Measurements from ENCODE around the gene GDF11.
"Not testable (repeated sequence)": the region's sequence is repeated elsewhere in the genome, so short reads cannot be mapped to it uniquely, and the experiment has no call there.

Gene GDF11

GRCh38 chr12:55743406-55744339 lies 751 bp downstream of the GDF11 start:
- H3K9me3 ChIP-seq (ENCODE audit: control insufficient read depth, low read length) = no peaks in the 10 kb centered on the region
- WGBS, 2 experiments = 0% methylated on average over 73 of the region's 73 CpGs
- peak overlapping the region; percentile 96 for H3K4me3 ChIP-seq (ENCODE audit: insufficient read depth, low read depth, low read length)
- H3K36me3 ChIP-seq (ENCODE audit: control insufficient read depth, insufficient read depth, low read length) = peaks cover 9% of the 10 kb centered on the region
- peaks cover 35% of the 10 kb centered on the region for H3K4me1 ChIP-seq (ENCODE audit: control insufficient read depth, insufficient read depth, low read length)
- H3K27ac ChIP-seq (ENCODE audit: insufficient read depth, low read depth, low read length, poor library complexity, severe bottlenecking) = peak overlapping the region; percentile 40
- no peaks in the 10 kb centered on the region for H3K27me3 ChIP-seq (ENCODE audit: control insufficient read depth, insufficient read depth, low read length, poor library complexity, severe bottlenecking)

GRCh38 chr12:55744340-55745030 lies 1.6 kb downstream of the GDF11 start:
- Histone ChIP-seq H3K9me3 (ENCODE audit: control insufficient read depth, low read length) (no peaks in the 10 kb centered on the region), H3K27ac (ENCODE audit: insufficient read depth, low read depth, low read length, poor library complexity, severe bottlenecking) (peak overlapping the region; percentile 82), H3K36me3 (ENCODE audit: control insufficient read depth, insufficient read depth, low read length) (peaks cover 17% of the 10 kb centered on the region), H3K4me3 (ENCODE audit: insufficient read depth, low read depth, low read length) (peak overlapping the region; percentile 96), H3K4me1 (ENCODE audit: control insufficient read depth, insufficient read depth, low read length) (peaks cover 35% of the 10 kb centered on the region), H3K27me3 (ENCODE audit: control insufficient read depth, insufficient read depth, low read length, poor library complexity, severe bottlenecking) (no peaks in the 10 kb centered on the region)
- 0% methylated on average over 10 to 11 of the region's 11 CpGs for WGBS, 2 experiments

- H3K27ac ChIP-seq (ENCODE audit: insufficient read depth, low read depth, low read length, poor library complexity, severe bottlenecking) = peak overlapping the region; percentile 82
- 0% methylated on average over 11 to 12 of the region's 13 CpGs for WGBS, 2 experiments
- H3K27me3 ChIP-seq (ENCODE audit: control insufficient read depth, insufficient read depth, low read length, poor library complexity, severe bottlenecking) = no peaks in the 10 kb centered on the region
- H3K4me3 ChIP-seq (ENCODE audit: insufficient read depth, low read depth, low read length) = peak overlapping the region; percentile 96
- peaks cover 35% of the 10 kb centered on the region for H3K4me1 ChIP-seq (ENCODE audit: control insufficient read depth, insufficient read depth, low read length)
- H3K9me3 ChIP-seq (ENCODE audit: control insufficient read depth, low read length) = no peaks in the 10 kb centered on the region
- peaks cover 26% of the 10 kb centered on the region for H3K36me3 ChIP-seq (ENCODE audit: control insufficient read depth, insufficient read depth, low read length)
Measured at GRCh38 chr12:55745361-55746173, 2.6 kb downstream of the GDF11 start.

- 19 to 30% methylated on average over 3 of the region's 3 CpGs for WGBS, 2 experiments
- H3K27ac ChIP-seq (ENCODE audit: insufficient read depth, low read depth, low read length, poor library complexity, severe bottlenecking) = peak overlapping the region; percentile 82
- H3K4me3 ChIP-seq (ENCODE audit: insufficient read depth, low read depth, low read length) = peak overlapping the region; percentile 31
- no peaks in the 10 kb centered on the region for H3K27me3 ChIP-seq (ENCODE audit: control insufficient read depth, insufficient read depth, low read length, poor library complexity, severe bottlenecking)
- no peaks in the 10 kb centered on the region for H3K9me3 ChIP-seq (ENCODE audit: control insufficient read depth, low read length)
- peaks cover 35% of the 10 kb centered on the region for H3K4me1 ChIP-seq (ENCODE audit: control insufficient read depth, insufficient read depth, low read length)
- peaks cover 34% of the 10 kb centered on the region for H3K36me3 ChIP-seq (ENCODE audit: control insufficient read depth, insufficient read depth, low read length)
Measured at GRCh38 chr12:55746174-55746912, 3.4 kb downstream of the GDF11 start.

- Histone ChIP-seq H3K27me3 (ENCODE audit: control insufficient read depth, insufficient read depth, low read length, poor library complexity, severe bottlenecking) (no peaks in the 10 kb centered on the region), H3K4me1 (ENCODE audit: control insufficient read depth, insufficient read depth, low read length) (peaks cover 32% of the 10 kb centered on the region), H3K4me3 (ENCODE audit: insufficient read depth, low read depth, low read length) (peak overlapping the region; percentile 31), H3K9me3 (ENCODE audit: control insufficient read depth, low read length) (no peaks in the 10 kb centered on the region), H3K27ac (ENCODE audit: insufficient read depth, low read depth, low read length, poor library complexity, severe bottlenecking) (no peak overlapping the region), H3K36me3 (ENCODE audit: control insufficient read depth, insufficient read depth, low read length) (peaks cover 39% of the 10 kb centered on the region)
Measured at GRCh38 chr12:55746913-55747231, 4.0 kb downstream of the GDF11 start.

- 95% methylated on average over 18 of the region's 18 CpGs for WGBS, 2 experiments
- no peak overlapping the region for H3K4me3 ChIP-seq (ENCODE audit: insufficient read depth, low read depth, low read length)
- peaks cover 54% of the 10 kb centered on the region for H3K36me3 ChIP-seq (ENCODE audit: control insufficient read depth, insufficient read depth, low read length)
- peaks cover 28% of the 10 kb centered on the region for H3K4me1 ChIP-seq (ENCODE audit: control insufficient read depth, insufficient read depth, low read length)
- H3K27ac ChIP-seq (ENCODE audit: insufficient read depth, low read depth, low read length, poor library complexity, severe bottlenecking) = no peak overlapping the region
- H3K27me3 ChIP-seq (ENCODE audit: control insufficient read depth, insufficient read depth, low read length, poor library complexity, severe bottlenecking) = no peaks in the 10 kb centered on the region
- H3K9me3 ChIP-seq (ENCODE audit: control insufficient read depth, low read length) = no peaks in the 10 kb centered on the region
Measured at GRCh38 chr12:55748230-55748993, 5.5 kb downstream of the GDF11 start.

GRCh38 chr12:55755246-55755645 lies 12.3 kb downstream of the GDF11 start:
- Histone ChIP-seq H3K36me3 (ENCODE audit: control insufficient read depth, insufficient read depth, low read length) (peaks cover 50% of the 10 kb centered on the region), H3K27me3 (ENCODE audit: control insufficient read depth, insufficient read depth, low read length, poor library complexity, severe bottlenecking) (no peaks in the 10 kb centered on the region), H3K9me3 (ENCODE audit: control insufficient read depth, low read length) (no peaks in the 10 kb centered on the region), H3K4me3 (ENCODE audit: insufficient read depth, low read depth, low read length) (no peak overlapping the region), H3K27ac (ENCODE audit: insufficient read depth, low read depth, low read length, poor library complexity, severe bottlenecking) (no peak overlapping the region), H3K4me1 (ENCODE audit: control insufficient read depth, insufficient read depth, low read length) (peaks cover 5% of the 10 kb centered on the region)
- WGBS, 2 experiments = 83 to 100% methylated on average over 2 of the region's 2 CpGs

- Histone ChIP-seq H3K27me3 (ENCODE audit: control insufficient read depth, insufficient read depth, low read length, poor library complexity, severe bottlenecking) (no peaks in the 10 kb centered on the region), H3K4me3 (ENCODE audit: insufficient read depth, low read depth, low read length) (no peak overlapping the region), H3K27ac (ENCODE audit: insufficient read depth, low read depth, low read length, poor library complexity, severe bottlenecking) (peak overlapping the region; percentile 31), H3K9me3 (ENCODE audit: control insufficient read depth, low read length) (no peaks in the 10 kb centered on the region), H3K4me1 (ENCODE audit: control insufficient read depth, insufficient read depth, low read length) (peaks cover 5% of the 10 kb centered on the region), H3K36me3 (ENCODE audit: control insufficient read depth, insufficient read depth, low read length) (peaks cover 34% of the 10 kb centered on the region)
- 45 to 59% methylated on average over 2 of the region's 2 CpGs for WGBS, 2 experiments
Measured at GRCh38 chr12:55757701-55758100, 14.8 kb downstream of the GDF11 start.

- H3K27me3 ChIP-seq (ENCODE audit: control insufficient read depth, insufficient read depth, low read length, poor library complexity, severe bottlenecking); H3K4me3 ChIP-seq (ENCODE audit: insufficient read depth, low read depth, low read length); H3K4me1 ChIP-seq (ENCODE audit: control insufficient read depth, insufficient read depth, low read length); H3K27ac ChIP-seq (ENCODE audit: insufficient read depth, low read depth, low read length, poor library complexity, severe bottlenecking); H3K9me3 ChIP-seq (ENCODE audit: control insufficient read depth, low read length): not testable (repeated sequence)
- peaks cover 28% of the 10 kb centered on the region for H3K36me3 ChIP-seq (ENCODE audit: control insufficient read depth, insufficient read depth, low read length)
- WGBS, 2 experiments = 93 to 96% methylated on average over 4 of the region's 4 CpGs
Measured at GRCh38 chr12:55758575-55758974, 15.7 kb downstream of the GDF11 start.
